ENCODE measurements around the gene RCAN3.
"Not testable (repeated sequence)": the region's sequence is repeated elsewhere in the genome, so short reads cannot be mapped to it uniquely, and the experiment has no call there.

The RCAN3 gene

GRCh38 chr1:24484199-24484598 lies 18.4 kb upstream of the RCAN3 start:
- H3K27me3 ChIP-seq = peaks cover 0 to 5% of the 10 kb centered on the region in 2 donors
- H3K9me3 ChIP-seq = no peaks in the 10 kb centered on the region
- intact Hi-C loops (cut with DNase I; ENCODE audit: low total_unique reads) = no loop called here
- TF ChIP-seq CTCF (IDR thresholded peaks at IDR 0.05) = no peak
- DNase-seq = no peak
- no peaks in the 10 kb centered on the region for H3K4me1 ChIP-seq
- no peak overlapping the region for H3K4me3 ChIP-seq
- H3K36me3 ChIP-seq = no peaks in the 10 kb centered on the region
- no peak overlapping the region for H3K27ac ChIP-seq

- no peak overlapping the region for H3K4me3 ChIP-seq
- intact Hi-C loops (cut with DNase I; ENCODE audit: low total_unique reads) = no loop called here
- H3K36me3 ChIP-seq = no peaks in the 10 kb centered on the region
- H3K9me3 ChIP-seq = peaks cover 0 to 3% (median 3%) of the 10 kb centered on the region in 3 donors
- H3K27ac ChIP-seq = no peak overlapping the region
- no peak for DNase-seq
- peaks cover 0 to 23% of the 10 kb centered on the region in 2 donors for H3K27me3 ChIP-seq
- TF ChIP-seq CTCF (IDR thresholded peaks at IDR 0.05) = no peak
- H3K4me1 ChIP-seq = no peaks in the 10 kb centered on the region
Measured at GRCh38 chr1:24486331-24487065, 16.1 kb upstream of the RCAN3 start.

- no peak overlapping the region for H3K27ac ChIP-seq
Measured at GRCh38 chr1:24487455-24487854, 15.2 kb upstream of the RCAN3 start.

GRCh38 chr1:24488159-24488558 lies 14.5 kb upstream of the RCAN3 start:
- H3K9me3 ChIP-seq; H3K36me3 ChIP-seq; intact Hi-C loops (cut with DNase I; ENCODE audit: low total_unique reads); H3K27ac ChIP-seq; H3K4me1 ChIP-seq; DNase-seq; H3K4me3 ChIP-seq: not testable (repeated sequence)
- peaks cover 0 to 32% of the 10 kb centered on the region in 2 donors for H3K27me3 ChIP-seq

More at GRCh38 chr1:24487455-24487854, 15.2 kb upstream of the RCAN3 start:
- H3K4me1 ChIP-seq = no peaks in the 10 kb centered on the region
- intact Hi-C loops (cut with DNase I; ENCODE audit: low total_unique reads) = no loop called here
- H3K36me3 ChIP-seq = no peaks in the 10 kb centered on the region
- DNase-seq = no peak
- no peak overlapping the region for H3K4me3 ChIP-seq
- TF ChIP-seq CTCF (IDR thresholded peaks at IDR 0.05) = no peak
- H3K27me3 ChIP-seq = peaks cover 0 to 26% of the 10 kb centered on the region in 2 donors
- peaks cover 0 to 3% (median 3%) of the 10 kb centered on the region in 3 donors for H3K9me3 ChIP-seq

GRCh38 chr1:24489674-24490073 lies 13.0 kb upstream of the RCAN3 start:
- no peaks in the 10 kb centered on the region for H3K36me3 ChIP-seq
- no peak overlapping the region for H3K27ac ChIP-seq
- TF ChIP-seq CTCF (IDR thresholded peaks at IDR 0.05) = no peak
- peaks cover 0 to 32% of the 10 kb centered on the region in 2 donors for H3K27me3 ChIP-seq
- no peaks in the 10 kb centered on the region for H3K4me1 ChIP-seq
- no peak overlapping the region for H3K4me3 ChIP-seq
- peaks cover 0 to 3% (median 3%) of the 10 kb centered on the region in 3 donors for H3K9me3 ChIP-seq
- intact Hi-C loops (cut with DNase I; ENCODE audit: low total_unique reads) = no loop called here
- DNase-seq = no peak

- Histone ChIP-seq H3K27me3 (peaks cover 0 to 36% of the 10 kb centered on the region in 2 donors), H3K4me3 (no peak overlapping the region), H3K27ac (no peak overlapping the region), H3K4me1 (no peaks in the 10 kb centered on the region), H3K36me3 (no peaks in the 10 kb centered on the region), H3K9me3 (peaks cover 0 to 3% (median 3%) of the 10 kb centered on the region in 3 donors)
- intact Hi-C loops (cut with DNase I; ENCODE audit: low total_unique reads) = no loop called here
- no peak for TF ChIP-seq CTCF (IDR thresholded peaks at IDR 0.05)
- DNase-seq = no peak
Measured at GRCh38 chr1:24490101-24490781, 12.4 kb upstream of the RCAN3 start.
